Measurements from ENCODE around the gene RBM20.
"Not testable (repeated sequence)": the region's sequence is repeated elsewhere in the genome, so short reads cannot be mapped to it uniquely, and the experiment has no call there.

Gene RBM20

DNA sequence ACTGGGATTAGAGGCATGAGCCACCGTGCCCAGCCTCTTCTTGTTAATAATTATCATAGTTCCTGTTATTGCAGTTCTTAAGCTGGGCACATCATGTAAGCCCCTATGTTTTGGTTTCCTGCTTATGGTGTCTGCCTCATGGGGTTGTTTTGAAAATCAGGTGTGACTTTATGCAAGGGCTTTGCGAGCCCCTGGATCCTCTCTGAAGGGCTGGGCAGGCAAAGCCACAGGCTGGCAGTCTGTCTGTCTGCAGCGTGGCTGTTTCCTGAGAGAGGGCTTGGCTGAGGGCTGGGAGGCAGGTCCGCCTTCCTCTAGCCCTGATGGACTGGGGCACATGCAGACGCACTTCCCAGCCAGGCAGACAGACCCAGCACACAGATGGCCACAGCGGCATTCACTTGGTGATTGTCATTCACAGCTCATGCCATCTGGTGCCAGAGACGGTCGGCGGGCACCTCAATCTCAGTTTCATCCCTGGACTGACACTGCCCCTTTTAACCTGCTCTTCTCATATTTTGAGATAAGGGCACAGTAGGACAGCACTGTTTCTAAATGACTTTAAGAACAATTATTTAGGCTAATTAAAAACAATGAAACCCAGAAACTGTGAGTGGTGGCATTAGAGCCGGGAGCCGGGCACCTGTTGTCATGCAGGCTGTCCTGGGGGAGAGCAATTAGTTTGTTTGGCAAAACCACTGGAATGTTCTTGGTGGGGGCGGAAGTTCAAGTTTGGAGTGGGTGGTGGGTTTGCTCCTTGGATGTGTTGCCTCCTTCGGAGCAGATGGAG lies 35.5 kb downstream of the RBM20 start:
- DNase-seq (ENCODE audit: low read depth) = no peak

DNA sequence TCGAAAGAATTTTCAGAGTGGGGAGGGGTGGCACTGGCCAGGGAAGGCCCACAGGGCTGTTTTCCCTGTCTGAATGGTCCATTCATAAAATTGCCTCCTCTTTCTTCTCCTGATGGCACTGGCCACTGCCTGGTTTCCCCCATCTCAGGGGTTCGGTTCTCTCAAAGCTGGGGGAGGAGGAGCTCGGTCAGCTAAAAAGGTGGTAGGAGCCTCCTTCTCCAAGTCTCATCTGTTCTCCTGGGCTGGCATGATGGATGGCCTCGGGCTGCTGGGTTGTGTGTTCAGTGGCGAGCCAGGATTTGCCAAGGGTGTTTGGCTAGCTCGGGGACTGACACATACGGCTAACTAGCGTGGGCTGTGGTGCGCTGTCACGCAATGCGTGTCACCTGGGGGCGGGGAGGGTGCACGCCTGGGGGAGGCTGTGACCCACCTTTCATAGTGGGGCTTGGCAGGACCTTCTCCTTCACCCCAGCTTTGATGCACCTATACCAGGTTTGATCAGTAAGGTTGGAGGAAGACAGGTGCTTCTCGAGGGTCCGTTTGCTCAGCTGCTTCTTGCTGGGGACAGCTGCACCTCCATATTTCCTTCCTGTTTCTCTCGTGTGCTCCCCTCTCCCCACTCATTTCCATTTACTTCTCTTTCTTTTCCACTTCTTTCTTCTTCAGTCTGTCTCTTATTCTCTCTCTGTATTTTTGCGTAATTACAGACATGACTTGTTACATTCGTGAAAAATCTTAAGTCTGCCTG lies 36.3 kb downstream of the RBM20 start:
- DNase-seq (ENCODE audit: low read depth) = no peak

DNA sequence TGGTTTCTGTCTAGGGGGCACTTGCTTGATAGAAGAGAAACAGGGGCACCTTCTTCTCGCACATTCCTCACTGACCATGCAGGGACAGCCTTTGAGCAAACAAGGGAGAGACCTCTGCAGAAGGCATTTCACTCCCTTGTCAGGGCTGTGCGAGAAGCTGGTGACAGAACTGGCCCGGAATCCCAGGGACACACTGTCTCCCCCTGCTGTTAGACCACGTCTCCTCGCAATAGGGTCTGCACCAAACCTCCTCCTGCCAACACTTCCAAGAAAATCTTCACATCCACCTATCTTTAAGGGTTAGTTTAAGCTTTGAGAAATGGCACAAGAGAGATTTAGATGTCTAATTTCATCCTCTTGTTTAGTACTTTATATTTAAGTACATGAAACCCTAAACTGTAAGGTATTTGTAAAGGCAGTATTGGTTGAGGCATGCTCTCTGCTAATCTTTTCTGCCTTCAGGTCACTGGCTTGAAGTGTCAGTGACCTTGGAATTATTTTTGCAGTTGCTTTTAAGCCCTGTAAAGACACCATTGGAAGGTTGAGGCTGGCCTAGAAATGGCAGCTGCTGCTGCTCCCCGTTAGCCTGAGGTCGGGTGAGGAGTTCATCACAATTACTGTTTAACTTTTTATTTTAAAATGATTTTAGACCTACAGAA lies 37.0 kb downstream of the RBM20 start:
- DNase-seq (ENCODE audit: low read depth) = peak; percentile 19

DNA sequence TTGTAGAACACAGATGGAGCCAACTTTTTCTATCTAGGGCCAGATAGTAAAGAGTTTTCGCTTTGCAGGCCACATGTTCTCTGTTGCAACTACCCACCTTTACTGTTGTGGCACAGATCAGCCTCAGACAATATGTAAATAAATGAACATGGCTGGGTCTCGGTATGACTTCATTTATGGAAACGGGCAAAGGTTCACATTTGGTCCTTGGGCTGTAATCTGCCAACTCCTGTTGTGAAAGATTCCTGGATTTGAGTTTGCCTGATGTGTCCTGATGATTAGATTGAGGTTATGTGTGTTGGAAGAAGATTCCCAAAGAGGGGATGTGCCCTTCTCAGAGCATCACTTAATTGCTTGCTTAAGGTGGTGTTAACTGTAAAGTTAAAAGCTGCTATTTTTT lies 38.2 kb downstream of the RBM20 start:
- DNase-seq (ENCODE audit: low read depth) = no peak

DNA sequence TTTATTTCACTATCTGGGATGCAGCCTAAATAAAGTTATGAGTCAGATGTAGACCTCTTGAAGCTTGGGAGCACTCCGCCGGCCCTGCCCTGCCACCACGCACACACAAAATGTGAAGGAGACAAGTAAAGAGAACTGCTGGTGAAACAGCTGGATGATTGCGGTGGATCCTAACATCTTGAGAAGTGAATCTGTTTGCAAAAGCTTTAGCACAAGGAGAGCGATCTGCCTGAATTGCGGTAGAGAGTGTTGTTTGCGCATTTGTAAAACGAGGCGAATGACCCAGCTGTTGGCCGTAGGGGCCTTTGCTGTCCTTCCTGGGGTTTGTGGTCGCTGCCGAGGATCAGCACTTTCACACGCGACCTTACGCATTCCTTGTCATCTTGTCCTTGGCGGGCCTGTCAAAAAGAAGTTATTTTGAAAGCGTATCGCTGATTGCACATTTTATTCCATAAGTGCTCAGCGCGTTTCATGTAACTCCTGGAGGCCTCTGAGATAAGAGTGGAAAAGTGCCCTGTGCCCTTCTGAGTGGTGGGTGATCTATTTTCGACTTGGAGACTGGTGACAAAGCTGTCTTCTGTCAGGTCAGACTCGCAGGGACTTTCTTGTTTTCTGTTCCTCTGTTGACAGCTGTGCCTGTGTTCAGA lies 40.8 kb downstream of the RBM20 start:
- no peak for DNase-seq (ENCODE audit: low read depth)

DNA sequence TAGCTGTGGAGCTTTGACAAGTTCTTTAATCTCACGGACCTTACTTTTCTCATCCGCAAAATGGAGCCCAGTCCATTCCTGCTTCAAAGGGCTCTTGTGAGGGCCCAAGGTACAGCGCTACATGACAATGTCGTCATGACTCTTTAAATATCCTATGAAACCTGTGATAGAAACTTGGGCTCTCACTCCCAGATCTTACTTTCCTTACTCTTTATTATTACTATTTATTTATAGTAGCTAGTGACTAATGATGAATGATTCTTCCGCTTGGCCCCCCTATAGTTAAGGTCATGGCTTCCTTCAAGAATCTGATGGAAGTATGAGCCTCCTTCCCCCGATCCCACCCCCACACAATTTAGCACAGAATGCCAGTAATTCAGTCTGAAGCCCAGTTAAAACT lies 41.9 kb downstream of the RBM20 start:
- DNase-seq (ENCODE audit: low read depth) = no peak

DNA sequence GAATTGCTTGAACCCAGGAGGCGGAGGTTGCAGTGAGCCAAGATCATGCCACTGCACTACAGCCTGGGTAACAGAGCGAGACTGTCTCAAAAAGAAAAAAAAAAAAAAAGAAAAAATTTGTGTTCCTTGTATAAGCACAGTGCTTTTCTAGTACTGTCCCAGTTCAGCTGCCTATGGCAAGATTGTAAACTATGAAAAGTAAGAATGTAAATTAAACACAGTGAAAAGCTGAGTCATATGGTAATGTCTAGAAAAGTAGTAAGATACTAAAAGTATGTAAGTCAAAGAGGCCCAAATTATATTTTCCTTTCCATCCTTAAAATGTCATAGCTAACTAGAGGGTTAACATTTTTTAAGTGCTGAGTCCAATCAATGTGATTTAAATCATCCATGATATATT lies 42.8 kb downstream of the RBM20 start:
- DNase-seq (ENCODE audit: low read depth) = no peak

DNA sequence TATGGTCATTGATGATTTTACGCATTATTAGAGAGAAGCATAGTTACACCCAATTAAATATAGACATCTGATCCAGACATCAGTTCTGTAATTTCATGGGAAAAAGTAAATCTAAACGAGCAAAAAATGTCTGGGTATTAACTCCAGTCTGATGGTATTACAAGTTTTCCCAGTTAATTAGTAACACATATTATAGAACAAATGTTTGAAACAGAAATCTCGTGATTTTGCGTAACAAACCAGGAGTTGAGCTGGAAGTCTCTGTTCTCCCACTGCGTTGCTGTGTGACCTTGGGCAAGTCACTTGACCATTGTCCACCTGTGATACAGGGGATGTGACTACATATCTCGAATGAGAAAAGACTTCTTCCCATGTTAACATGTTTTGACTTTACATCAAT lies 43.3 kb downstream of the RBM20 start:
- no peak for DNase-seq (ENCODE audit: low read depth)

DNA sequence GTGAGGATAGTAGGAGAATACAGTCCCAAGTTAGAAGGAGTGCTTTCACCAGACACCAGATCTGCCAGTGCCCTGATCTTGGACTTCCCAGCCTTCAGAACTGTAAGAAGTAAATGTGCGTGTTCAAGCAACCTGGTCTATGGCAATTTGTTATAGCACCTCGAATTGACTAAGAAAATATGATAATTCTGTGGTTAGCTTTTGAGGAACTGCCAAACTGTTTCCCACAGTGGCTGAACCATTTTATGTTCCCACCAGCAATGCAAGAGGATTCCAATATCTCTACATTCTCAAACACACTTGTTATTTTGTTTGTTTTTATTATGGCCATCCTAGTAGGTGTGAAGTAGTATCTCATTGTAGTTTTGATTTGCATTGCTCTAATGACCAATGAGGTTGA lies 47.0 kb downstream of the RBM20 start:
- no peak for DNase-seq (ENCODE audit: low read depth)

DNA sequence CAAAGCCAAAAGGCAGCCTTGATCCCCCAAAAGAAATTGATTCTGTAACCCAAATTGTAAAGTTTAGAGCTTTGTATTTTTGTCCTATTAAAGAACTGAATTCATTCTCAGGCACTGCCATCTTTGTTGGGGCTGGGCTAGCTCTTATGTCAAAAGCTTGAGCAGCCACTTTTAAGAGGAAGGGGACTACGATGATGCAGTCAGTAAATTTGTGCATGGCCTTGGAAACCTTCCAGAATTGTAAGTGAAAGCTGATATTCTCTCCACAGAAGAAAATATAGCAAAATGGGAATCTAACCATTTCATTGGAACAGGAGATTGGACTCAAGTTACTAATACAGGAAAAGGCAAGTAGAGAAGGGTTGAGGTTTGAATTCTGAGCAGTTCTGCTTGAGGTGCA lies 50.1 kb downstream of the RBM20 start:
- no peak for DNase-seq (ENCODE audit: low read depth)

DNA sequence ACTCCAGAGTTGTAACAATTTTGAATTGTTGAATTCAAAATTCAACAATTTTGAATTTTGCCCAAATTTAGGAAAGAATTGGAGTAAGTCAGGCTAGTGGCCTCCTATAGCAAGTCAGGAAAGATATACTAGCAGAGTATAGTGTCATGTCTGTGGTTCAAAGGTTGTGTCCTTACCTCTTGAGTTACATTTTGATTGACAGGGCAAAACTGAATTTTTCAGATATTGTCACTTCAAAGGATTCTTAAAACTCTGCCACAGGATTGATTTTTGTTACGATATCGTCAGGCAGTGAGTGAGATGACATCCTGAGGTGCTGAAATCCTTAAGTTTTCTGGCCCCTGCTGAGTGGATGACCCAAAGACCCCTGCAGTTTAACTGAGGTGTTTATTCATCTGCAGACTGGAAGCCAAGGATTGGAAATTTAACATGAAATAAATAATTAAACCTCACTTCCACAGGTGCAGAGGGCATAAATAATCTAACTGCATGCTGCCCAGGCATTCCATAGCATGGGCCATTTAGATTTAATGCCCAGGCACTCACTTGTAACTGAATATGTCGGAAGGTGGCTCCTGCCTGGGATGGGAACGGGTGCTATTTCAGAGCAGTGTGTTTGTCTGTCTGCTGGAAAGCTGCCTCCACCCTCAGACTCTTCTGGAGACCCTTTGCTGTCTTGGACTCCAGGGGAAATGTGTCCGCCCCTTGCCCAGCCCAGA lies 50.8 kb downstream of the RBM20 start:
- DNase-seq (ENCODE audit: low read depth) = no peak

DNA sequence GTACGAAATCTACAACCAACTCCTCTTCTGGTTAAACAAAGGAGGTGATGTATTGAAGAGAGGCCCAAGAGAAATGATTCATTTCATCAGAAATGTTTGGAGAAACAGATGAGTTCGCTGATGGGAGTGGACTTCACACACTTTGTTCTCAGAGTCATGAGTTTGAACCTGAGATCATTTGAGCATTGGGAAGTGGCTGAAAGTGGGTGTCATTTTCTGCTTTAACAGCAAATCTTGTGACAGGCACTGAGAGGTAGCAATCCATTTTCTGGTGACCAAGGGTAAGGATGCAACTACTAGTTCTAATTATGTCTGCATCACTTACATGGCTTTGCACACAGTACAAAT lies 51.4 kb downstream of the RBM20 start:
- no peak for DNase-seq (ENCODE audit: low read depth)

DNA sequence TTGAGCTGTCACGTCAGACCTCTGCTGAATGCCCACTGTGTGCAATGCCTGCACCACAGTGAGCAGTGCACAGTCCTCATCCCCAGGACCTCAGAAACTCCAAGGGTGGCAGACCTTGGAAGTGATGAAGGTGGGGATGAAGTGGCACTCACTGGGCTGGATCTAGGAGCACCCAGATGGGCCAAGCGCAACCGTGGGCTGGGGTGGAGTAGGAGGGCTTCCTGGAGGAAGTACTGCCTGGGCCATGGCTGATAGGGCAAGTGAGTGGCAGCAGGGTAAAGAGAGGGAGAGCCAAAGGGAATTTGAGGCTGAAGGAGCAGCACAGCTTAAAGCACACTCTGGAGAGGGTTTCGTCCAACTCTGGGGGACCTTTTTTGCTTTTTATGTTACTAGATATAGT lies 52.3 kb downstream of the RBM20 start:
- DNase-seq (ENCODE audit: low read depth) = no peak

DNA sequence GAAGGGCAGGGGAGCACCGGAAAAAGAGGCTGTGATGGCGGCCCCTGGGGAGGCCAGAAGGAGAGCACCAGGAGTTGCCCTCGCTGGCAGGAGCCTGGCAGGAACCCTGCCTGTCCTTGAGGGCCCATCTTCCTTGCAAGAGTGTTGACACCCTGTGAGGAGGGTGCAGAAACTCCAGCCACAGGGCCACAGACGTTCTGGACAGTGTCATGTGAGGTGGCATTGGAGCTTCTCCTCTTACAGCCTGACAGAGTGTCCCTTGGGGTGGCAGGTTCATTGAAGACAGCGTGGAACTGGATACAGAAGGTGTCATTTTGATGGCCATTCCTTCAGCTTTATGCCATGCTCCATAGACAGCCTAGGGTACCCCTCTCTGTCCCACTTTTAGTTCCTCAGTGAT lies 54.2 kb downstream of the RBM20 start:
- DNase-seq (ENCODE audit: low read depth) = no peak

DNA sequence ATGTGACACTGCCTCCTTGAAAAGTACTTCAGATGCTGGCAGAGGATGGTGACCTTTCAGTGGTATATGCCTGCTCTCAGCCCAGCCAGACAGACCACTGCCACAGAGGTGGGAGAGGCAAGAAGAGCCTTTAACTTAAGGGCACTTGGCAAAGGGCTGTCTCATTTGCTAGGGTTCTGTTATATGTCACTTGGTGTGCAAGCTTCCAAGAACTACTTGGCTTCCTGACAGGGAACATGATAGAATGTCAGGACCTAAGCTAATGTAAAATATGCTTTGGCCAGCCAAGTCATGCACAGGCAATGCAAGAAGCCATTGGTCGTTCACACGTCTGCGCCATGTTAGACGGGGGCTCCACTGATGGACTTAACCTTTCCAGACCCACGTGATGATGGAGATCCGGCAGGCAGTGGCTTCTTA lies 54.7 kb downstream of the RBM20 start:
- no peak for DNase-seq (ENCODE audit: low read depth)

DNA sequence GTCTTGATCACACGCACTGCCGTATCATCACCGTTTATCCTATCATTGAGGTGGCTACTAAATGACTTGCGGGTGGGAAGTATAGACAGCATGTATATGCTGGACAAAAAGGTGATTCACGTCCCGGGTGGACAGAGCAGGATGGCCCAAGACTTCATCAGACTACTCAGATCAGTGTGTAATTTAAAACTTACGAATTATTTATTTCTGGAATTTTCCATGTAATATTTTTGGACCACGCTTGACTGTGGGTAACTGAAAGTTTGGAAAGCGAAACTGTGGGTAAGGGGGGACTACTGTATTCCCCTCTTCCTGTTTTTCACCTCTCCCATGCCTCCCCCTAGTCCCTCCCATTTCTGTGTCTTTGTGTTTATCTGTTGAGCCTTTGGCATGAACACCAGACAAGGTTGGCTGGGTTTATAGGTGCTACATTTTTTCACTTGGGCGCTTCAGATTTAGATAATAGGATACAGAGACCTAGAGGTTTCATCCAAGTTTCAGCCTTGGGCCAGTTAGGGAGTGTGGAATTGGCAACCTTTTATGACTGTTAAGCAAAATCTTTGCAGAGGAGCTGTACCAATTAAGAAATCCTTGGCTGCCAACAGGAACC lies 55.8 kb downstream of the RBM20 start:
- no peak for DNase-seq (ENCODE audit: low read depth)

DNA sequence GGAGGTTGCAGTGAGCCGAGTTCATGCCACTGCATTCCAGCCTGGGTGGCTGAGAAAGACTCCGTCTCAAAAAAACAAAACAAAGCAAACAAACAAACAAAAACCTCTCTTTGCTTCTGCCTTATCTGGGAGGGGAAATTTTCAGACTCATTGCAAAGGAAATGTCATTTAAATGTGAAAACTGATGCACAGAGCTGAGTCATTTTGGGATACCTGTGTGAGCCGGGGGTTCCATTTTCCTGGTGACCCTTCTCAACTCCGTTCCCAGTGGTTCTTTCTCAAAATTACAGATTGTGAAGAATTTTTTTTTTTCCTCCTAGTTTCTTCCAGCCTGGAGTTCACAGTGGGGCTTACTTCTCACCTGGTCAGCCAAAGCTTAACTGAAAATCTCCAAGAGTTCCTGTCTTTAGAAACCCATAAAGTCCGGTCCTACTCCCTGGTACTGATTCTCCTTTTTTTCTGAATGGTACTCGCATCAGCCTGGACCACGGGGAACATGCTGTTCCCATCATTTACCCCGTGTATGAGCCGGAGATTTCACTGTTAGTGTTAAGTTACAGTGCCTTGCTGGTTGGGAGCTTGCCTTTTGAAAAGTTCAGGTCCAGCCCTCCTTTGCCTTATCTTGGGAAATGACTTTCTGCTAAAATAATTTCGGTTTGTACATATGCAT lies 56.9 kb downstream of the RBM20 start:
- no peak for DNase-seq (ENCODE audit: low read depth)

DNA sequence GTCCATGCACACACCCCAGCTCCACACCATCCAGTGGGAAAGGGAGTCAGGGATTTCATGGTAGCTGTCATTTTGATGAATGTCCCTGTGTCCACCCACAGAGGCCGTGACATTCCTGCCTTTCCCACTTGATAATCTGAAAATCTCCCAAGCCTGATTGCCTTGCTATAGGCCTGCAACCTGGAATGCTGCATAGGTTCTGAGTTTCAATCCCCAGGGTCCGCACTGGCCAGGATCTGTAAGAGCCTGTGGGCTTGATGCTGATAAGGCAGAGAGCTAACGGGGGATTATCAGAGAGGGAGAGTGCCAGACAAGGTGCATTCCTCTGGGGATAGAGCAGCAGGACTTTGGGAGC lies 57.5 kb downstream of the RBM20 start:
- DNase-seq (ENCODE audit: low read depth) = no peak

DNA sequence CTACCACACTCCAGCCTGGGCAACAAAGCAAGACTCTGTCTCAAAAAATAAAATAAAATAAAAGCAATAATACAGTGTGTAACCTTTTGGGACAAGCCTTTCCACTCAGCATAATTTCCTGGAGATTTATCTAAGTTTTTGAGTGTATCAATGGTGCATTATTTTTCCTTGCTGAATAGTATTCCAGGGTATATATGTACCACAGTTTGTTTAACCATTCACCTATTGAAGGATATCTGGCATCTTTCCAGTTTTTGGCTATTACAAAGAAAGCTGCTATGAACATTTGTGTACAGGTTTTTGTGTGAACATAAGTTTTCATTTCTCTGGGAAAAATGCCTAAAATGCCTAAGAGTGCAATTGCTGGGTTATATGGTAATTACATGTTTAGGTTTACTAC lies 59.9 kb downstream of the RBM20 start:
- DNase-seq (ENCODE audit: low read depth) = no peak

DNA sequence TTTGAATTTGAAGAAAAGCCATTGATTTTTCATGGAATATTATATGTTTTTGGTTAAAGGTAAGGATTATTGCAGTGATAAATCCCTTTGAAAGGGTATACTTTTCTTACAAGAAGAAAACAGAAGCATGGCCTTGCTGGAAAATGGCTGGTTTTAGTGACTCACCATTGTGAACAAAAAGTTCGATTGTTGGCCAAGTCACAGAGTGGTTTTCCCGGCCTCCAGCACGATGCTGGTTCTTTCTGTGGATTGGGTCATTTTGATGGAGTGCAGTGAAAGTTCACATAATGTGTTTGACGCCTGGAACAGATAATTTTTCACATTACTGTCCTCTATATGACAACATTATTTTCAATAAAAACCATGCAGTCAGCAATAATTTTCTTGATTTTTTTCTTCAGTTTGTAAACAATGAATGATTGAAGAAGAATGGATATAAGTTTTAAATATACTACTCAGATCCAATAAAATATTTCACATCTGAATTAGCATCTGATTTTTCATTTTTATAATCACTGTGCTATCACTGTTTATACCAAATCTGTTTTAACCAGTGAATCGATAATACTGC lies 60.9 kb downstream of the RBM20 start:
- no peak for DNase-seq (ENCODE audit: low read depth)

DNA sequence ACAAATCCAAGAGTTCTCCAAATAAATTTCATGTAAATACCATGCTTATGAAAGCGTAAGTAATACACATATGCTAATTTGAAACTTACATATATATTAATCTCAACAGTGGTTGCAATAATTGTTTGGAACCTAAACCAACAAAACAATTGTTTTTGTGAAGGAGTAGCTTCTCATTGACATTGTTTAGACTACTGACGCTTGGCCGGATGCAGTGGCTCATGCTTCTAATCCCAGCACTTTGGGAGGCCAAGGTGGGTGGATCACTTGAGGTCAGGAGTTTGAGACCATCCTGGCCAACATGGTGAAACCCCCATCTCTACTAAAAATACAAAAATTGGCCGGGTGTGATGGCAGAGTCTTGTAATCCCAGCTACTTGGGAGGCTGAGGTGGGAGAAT lies 61.5 kb downstream of the RBM20 start:
- DNase-seq (ENCODE audit: low read depth) = not testable (repeated sequence)
